ENCODE results near the gene HS2ST1. TPM values are rescaled to one million over a fixed set of nuclear protein-coding genes. Genes with fewer than 3 reads are reported as not detected.

The HS2ST1 gene
- total and polyA plus RNA-seq, 2 donors (not counting 3 experiments of a cell fraction or from before 2014, with no cell fraction given) = 5.5 to 31.2 TPM

GRCh38 chr1:87104140-87104539, 189.7 kb downstream of the HS2ST1 start:
- ChIA-PET CTCF (interaction anchor here (0.8 kb wide), 1 partner anchor 10 kb away, joined by 4 read pairs; no protein-coding TSS in a partner anchor), POLR2A (no interaction called here)
- H2AFZ ChIP-seq (ENCODE audit: low read depth, low read length) = no peak overlapping the region
- intact Hi-C loops (cut with micrococcal nuclease) (no loop called here), dilution Hi-C loops (cut with MboI; ENCODE audit: extremely low pct_ligation_motif_present, low sequenced_read_pairs) (no loop called here)
- FAIRE-seq (no peak), DNase-seq (ENCODE audit: low read depth, low spot score) (no peak)
- no TSS peak for BruUV-seq (replicated peaks)
- no peak overlapping the region for H3K9ac ChIP-seq (replicated peaks; ENCODE audit: extremely low read depth, insufficient read depth, low read length)
- H3K36me3 ChIP-seq (ENCODE audit: control insufficient read depth in 2 of 2, extremely low read depth in 1 of 2, insufficient read depth in 2 of 2, low read length in 2 of 2) = no peaks in the 10 kb centered on the region
- no peaks in the 10 kb centered on the region for H3K9me1 ChIP-seq (replicated peaks; ENCODE audit: control insufficient read depth, extremely low read depth, insufficient read depth, low read length)
- H4K20me1 ChIP-seq (replicated peaks; ENCODE audit: control insufficient read depth, extremely low read depth, insufficient read depth, low read length) = no peaks in the 10 kb centered on the region
- H3K4me2 ChIP-seq (ENCODE audit: insufficient read depth, low read length) = no peak overlapping the region
- H3K27me3 ChIP-seq (ENCODE audit: control insufficient read depth in 2 of 2, insufficient read depth in 2 of 2, low read length in 2 of 2) = no peaks in the 10 kb centered on the region
- H3K4me3 ChIP-seq (replicated peaks in 1 of 3; ENCODE audit: insufficient read depth in 1 of 3, low read depth in 1 of 3, low read length in 3 of 3) = no peak overlapping the region
- TF ChIP-seq FOS (IDR thresholded peaks at IDR 0.05; ENCODE audit: borderline replicate concordance, insufficient read depth, low read length) (no peak), JUN (IDR thresholded peaks at IDR 0.05; ENCODE audit: borderline replicate concordance, insufficient read depth, insufficient read length, low read depth) (no peak), MAX (IDR thresholded peaks at IDR 0.05; ENCODE audit: insufficient read depth, insufficient read length) (no peak), EZH2 (IDR thresholded peaks at IDR 0.05; ENCODE audit: borderline replicate concordance, low read depth, low read length, severe bottlenecking) (no peak), CTCF (IDR thresholded peaks at IDR 0.05; ENCODE audit: extremely low read depth in 1 of 2, insufficient read depth in 1 of 2, low read depth in 1 of 2, low read length in 2 of 2) (no peak), MYC (IDR thresholded peaks at IDR 0.05; ENCODE audit: low read depth, low read length) (no peak), GATA2 (IDR thresholded peaks at IDR 0.05; ENCODE audit: insufficient read depth, insufficient read length, low read depth, low read length) (no peak), POLR2A (IDR thresholded peaks at IDR 0.05; ENCODE audit: low read depth, low read length) (no peak), POLR2AphosphoS5 (IDR thresholded peaks at IDR 0.05; ENCODE audit: insufficient read depth, low read depth, low read length) (no peak)
- no peaks in the 10 kb centered on the region for H3K9me3 ChIP-seq (replicated peaks; ENCODE audit: control insufficient read depth, insufficient read depth, low read length)
- no peak overlapping the region for H3K27ac ChIP-seq (ENCODE audit: insufficient read depth, low read depth, low read length)
- no peaks in the 10 kb centered on the region for H3K4me1 ChIP-seq (ENCODE audit: control insufficient read depth, extremely low read depth, insufficient read depth, low read length)
- H3K79me2 ChIP-seq (ENCODE audit: control insufficient read depth, insufficient read depth, low read length) = no peaks in the 10 kb centered on the region
